ENCODE data around the gene ZFAND3.

- TF ChIP-seq EZH2 (IDR thresholded peaks at IDR 0.05; ENCODE audit: borderline replicate concordance, insufficient read depth, low read length, poor library complexity, severe bottlenecking) (no peak), CTCF (IDR thresholded peaks at IDR 0.05; ENCODE audit: poor library complexity, severe bottlenecking) (no peak), EP300 (conservative IDR thresholded peaks at IDR 0.05; ENCODE audit: poor library complexity, severe bottlenecking) (no peak), REST (IDR thresholded peaks at IDR 0.05; ENCODE audit: borderline replicate concordance) (no peak), TAF1 (IDR thresholded peaks at IDR 0.05; ENCODE audit: low read depth) (no peak), POLR2AphosphoS5 (IDR thresholded peaks at IDR 0.05) (no peak), RAD21 (conservative IDR thresholded peaks at IDR 0.05) (no peak)
Measured at GRCh38 chr6:38095054-38095453, 275.5 kb downstream of the ZFAND3 start.

All from neural cell (in vitro differentiated cells).